GM19467 (cell line): Measurements from ENCODE around the gene HMGCR.

ENCODE experiments used
- ATAC-seq: cut with Tn5 transposase; IDR thresholded peaks from one replicate; pipeline ENCODE4 v1.9.1; 2021; ENCODE audit warnings: mild to moderate bottlenecking, moderate library complexity; ENCODE audit not compliant: unreplicated experiment

Gene HMGCR

GRCh38 chr5:75340714-75341478, 3.9 kb downstream of the HMGCR start:
- ATAC-seq: no peak

- ATAC-seq: no peak
These were observed 4.9 kb downstream of the HMGCR start for GRCh38 chr5:75341934-75342333.

GRCh38 chr5:75342836-75343235, 5.8 kb downstream of the HMGCR start:
- no peak for ATAC-seq

DNA sequence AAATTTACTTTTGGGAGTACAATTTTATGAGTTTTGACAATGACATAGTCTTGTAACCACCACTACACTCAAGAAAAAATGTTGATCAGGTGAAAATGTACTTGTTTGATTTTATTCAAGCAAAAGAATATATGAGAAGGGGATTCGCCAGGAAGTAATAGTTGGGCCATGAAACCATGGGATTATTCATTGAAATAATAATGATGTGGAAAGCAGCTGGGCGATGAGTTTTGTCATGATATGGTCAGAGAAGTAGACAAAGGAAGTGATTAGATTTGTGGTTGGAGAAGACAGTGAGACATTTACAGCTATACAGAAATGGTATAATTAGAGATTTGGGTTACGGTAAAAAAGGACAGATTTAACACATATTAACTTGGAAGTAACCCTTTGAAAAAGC, 11.2 kb downstream of the HMGCR start:
- no peak for ATAC-seq

GRCh38 chr5:75349663-75350062, 12.6 kb downstream of the HMGCR start:
- ATAC-seq: no peak

DNA sequence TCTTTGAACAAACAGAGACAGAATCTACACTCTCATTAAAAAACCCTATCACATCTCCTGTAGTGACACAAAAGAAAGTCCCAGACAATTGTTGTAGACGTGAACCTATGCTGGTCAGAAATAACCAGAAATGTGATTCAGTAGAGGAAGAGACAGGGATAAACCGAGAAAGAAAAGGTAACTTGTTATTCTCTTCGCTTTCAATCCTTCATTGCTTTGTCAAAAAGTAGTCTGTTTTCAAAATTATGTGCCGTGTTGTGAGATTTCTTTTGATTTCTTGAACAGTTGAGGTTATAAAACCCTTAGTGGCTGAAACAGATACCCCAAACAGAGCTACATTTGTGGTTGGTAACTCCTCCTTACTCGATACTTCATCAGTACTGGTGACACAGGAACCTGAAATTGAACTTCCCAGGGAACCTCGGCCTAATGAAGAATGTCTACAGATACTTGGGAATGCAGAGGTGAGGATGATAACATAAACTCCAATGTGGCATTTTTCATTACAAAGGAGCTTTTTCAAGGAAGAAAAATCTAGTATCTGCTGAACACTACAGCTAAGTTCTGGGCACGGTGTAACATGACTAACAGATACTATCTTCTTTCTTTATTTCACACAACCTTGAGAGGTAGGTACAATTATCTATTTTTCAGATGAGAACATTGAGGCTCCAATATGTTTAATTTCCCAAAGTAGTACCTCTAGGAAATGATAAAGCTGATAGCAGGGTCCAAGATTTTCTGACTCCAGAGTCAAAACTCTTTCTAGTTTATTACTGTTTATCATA, 14.3 kb downstream of the HMGCR start:
- no peak for ATAC-seq

- no peak for ATAC-seq
These were observed 18.2 kb downstream of the HMGCR start for GRCh38 chr5:75355236-75355635.

DNA sequence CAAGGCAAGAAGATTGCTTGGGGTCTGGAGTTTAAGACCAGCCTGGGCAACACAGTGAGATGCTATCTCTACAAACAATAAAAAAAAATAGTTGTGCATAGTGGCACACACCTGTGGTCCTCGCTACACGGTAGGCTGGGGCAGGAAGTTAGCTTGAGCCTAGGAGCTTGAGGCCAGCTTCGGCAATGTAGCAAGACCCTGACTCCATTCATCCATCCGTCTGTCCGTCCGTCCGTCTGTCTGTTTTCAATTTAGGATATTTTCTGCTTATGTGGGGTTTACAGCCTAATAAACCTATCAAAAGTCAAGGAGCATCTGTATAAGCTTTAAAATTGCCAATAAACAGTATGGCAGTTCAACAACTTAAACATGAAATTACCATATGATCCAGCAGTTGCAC, 19.7 kb downstream of the HMGCR start:
- no peak for ATAC-seq

GRCh38 chr5:75358117-75358516, 21.1 kb downstream of the HMGCR start:
- no peak for ATAC-seq

- ATAC-seq: no peak
These were observed 24.3 kb downstream of the HMGCR start for GRCh38 chr5:75361310-75361709.

- no peak for ATAC-seq
These were observed 25.5 kb downstream of the HMGCR start for GRCh38 chr5:75362474-75362975.

DNA sequence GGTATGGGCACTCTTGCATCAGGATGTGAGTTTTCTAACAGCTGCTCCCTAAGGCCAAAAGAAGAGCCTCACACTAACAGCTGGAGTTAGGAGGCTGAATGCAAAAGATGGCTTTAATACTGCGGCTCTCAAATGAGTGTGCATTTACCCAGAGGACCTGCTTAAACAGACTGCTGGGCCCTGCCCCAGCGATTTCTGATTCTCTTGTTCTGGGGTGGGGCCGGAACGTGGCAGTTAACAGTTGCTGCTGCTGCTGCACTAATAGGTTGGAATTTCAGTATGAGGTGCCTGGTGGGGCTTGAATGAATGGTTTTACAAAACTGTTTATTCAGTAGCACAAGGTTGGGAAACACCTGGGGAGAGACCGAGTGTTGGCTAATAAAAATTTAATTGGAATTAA, 26.1 kb downstream of the HMGCR start:
- no peak for ATAC-seq

GRCh38 chr5:75363726-75364495, 26.9 kb downstream of the HMGCR start:
- ATAC-seq: no peak

- ATAC-seq: no peak
These were observed 27.7 kb downstream of the HMGCR start for GRCh38 chr5:75364571-75365280.

DNA sequence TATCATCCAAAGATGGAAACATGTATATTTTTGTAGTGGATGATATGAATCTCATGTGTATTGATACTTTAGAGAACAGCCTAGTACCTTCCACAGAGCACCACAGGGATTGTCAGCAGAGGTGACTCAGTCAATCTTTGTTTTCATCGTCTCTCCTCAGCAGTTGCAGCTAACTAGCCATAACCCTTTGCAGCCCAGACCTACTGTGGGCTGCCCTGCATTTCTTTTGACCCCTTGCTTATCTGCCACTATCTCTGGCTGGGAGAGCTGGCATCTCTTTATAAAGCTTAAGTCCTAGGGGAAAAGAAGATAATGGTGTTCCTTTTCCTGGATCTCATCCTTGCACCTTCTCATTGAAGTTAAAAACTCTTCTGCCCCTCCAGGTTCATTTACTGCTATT, 28.7 kb downstream of the HMGCR start:
- ATAC-seq: no peak

DNA sequence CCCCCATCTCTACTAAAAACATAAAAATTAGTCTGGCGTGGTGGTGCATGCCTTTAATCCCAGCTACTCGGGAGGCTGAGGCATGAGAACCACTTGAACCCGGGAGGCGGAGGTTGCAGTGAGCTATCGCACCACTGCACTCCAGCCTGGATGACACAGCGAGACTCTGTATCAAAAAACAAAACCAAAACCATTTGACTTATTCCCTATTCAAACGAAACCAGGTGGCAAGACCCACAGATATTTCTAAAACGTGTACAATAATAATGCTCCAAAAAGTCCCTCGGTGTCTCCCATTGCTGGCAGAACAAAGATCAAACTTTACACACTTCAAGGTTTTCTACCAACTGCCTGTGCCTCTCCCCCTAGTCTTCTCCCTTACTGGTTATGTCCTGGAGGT, 29.8 kb downstream of the HMGCR start:
- ATAC-seq: peak; percentile 72

DNA sequence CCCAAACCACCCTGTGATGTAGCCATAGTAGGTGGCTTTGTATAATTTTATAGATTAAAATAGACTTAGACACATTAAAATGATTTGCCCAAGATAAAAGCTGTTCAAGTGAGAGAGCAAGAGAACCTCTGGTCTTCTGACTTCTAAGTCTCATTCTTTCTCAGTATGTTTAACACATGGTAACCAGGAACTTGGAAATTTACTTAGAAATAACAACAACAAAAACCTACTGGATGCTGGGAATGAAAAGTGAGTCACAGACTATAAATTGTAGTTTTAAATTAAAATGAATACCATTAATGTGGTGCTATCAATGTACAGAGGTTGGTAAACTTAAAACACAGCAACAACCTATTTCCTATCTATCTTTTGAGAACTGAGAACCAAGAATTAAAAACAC, 30.4 kb downstream of the HMGCR start:
- ATAC-seq: no peak

GRCh38 chr5:75368391-75368790, 31.4 kb downstream of the HMGCR start:
- no peak for ATAC-seq

- no peak for ATAC-seq
These were observed 36.8 kb downstream of the HMGCR start for GRCh38 chr5:75373862-75374261.

- no peak for ATAC-seq
These were observed 37.4 kb downstream of the HMGCR start for GRCh38 chr5:75374394-75374814.

- ATAC-seq: no peak
These were observed 38.4 kb downstream of the HMGCR start for GRCh38 chr5:75375414-75375813.
